Activated naive CD4-positive, alpha-beta T cell treated with anti-CD3 and anti-CD28 coated beads for 36 hours (primary cell): ENCODE measurements around the gene FAM193B. TPM values are rescaled to one million over a fixed set of nuclear protein-coding genes. Genes with fewer than 3 reads are reported as not detected.

Source experiments
- CTCF ChIA-PET: fragments of 350-600 bp; sonication (Branson Sonifier 250); formaldehyde crosslinking; loops from one replicate; lab custom pipeline; 2021; ENCODE audit warnings: antibody characterized with exemption; lab: Charles Lee
- DNase-seq: peaks from one replicate; pipeline ENCODE4 v3.0.0-alpha.2; 2020
- H3K27ac Mint-ChIP-seq: one replicate; pipeline ENCODE4 v1.8.0; 2021; ENCODE audit warnings: mild to moderate bottlenecking, mixed read lengths
- H3K27me3 Mint-ChIP-seq: one replicate; pipeline ENCODE4 v1.8.0; 2021; ENCODE audit warnings: low read depth, mixed read lengths
- H3K36me3 Mint-ChIP-seq: one replicate; pipeline ENCODE4 v1.8.0; 2021; ENCODE audit warnings: low read depth, mixed read lengths
- H3K4me1 Mint-ChIP-seq: one replicate; pipeline ENCODE4 v1.8.0; 2021; ENCODE audit warnings: low read depth, mixed read lengths
- H3K4me3 Mint-ChIP-seq: one replicate; pipeline ENCODE4 v1.8.0; 2021; ENCODE audit warnings: mild to moderate bottlenecking, moderate library complexity, mixed read lengths
- H3K9me3 Mint-ChIP-seq: one replicate; pipeline ENCODE4 v1.8.0; 2021; ENCODE audit warnings: mixed read lengths
- intact Hi-C: fragments of 100-400 bp; cut with micrococcal nuclease; formaldehyde crosslinking; loops from one replicate; pipeline ENCODE4 v1.15.1; 2023
- total RNA-seq, 2 experiments: library from RNA; stranded (reverse); gene quantifications; one replicate each; pipeline ENCODE4 v1.2.3, GENCODE V29; 2021

Gene FAM193B
- total RNA-seq, 2 experiments from 2014 or later = 87.4 to 87.8 TPM

GRCh38 chr5:177501874-177502678 lies 52.3 kb downstream of the FAM193B start:
- H3K4me1 Mint-ChIP-seq = peaks cover 14% of the 10 kb centered on the region
- H3K27ac Mint-ChIP-seq = no peak overlapping the region
- intact Hi-C loops = loop anchor here (1.0 to 2.0 kb wide), 5 partner anchors 47 to 388 kb away; no protein-coding TSS in a partner anchor
- no peaks in the 10 kb centered on the region for H3K9me3 Mint-ChIP-seq
- CTCF ChIA-PET = interaction anchor here (0.6 to 7.0 kb wide), 26 partner anchors 10 to 388 kb away, joined by 3 to 72 read pairs (median 6); partner anchors contain the start of gene DDX41
- peaks cover 14% of the 10 kb centered on the region for H3K27me3 Mint-ChIP-seq
- no peak overlapping the region for H3K4me3 Mint-ChIP-seq
- DNase-seq = no peak
- H3K36me3 Mint-ChIP-seq = no peaks in the 10 kb centered on the region

GRCh38 chr5:177500685-177501522 lies 53.5 kb downstream of the FAM193B start:
- CTCF ChIA-PET = interaction anchor here (0.6 to 7.0 kb wide), 33 partner anchors 10 to 694 kb away, joined by 3 to 72 read pairs (median 5); partner anchors contain the start of gene DDX41
- H3K4me3 Mint-ChIP-seq = no peak overlapping the region
- no peak overlapping the region for H3K27ac Mint-ChIP-seq
- H3K4me1 Mint-ChIP-seq = peaks cover 18% of the 10 kb centered on the region
- H3K36me3 Mint-ChIP-seq = no peaks in the 10 kb centered on the region
- intact Hi-C loops = loop anchor here (1.0 to 2.0 kb wide), 5 partner anchors 46 to 387 kb away; no protein-coding TSS in a partner anchor
- H3K27me3 Mint-ChIP-seq = peaks cover 14% of the 10 kb centered on the region
- DNase-seq = peak; percentile 91
- no peaks in the 10 kb centered on the region for H3K9me3 Mint-ChIP-seq

GRCh38 chr5:177499842-177500241 lies 54.5 kb downstream of the FAM193B start:
- H3K36me3 Mint-ChIP-seq = no peaks in the 10 kb centered on the region
- peaks cover 20% of the 10 kb centered on the region for H3K4me1 Mint-ChIP-seq
- intact Hi-C loops = loop anchor here (2.0 kb wide), 1 partner anchor 181 kb away; no protein-coding TSS in a partner anchor
- CTCF ChIA-PET = interaction anchor here (0.7 to 7.0 kb wide), 8 partner anchors 22 to 190 kb away, joined by 3 to 72 read pairs (median 4); no protein-coding TSS in a partner anchor
- no peak overlapping the region for H3K27ac Mint-ChIP-seq
- H3K4me3 Mint-ChIP-seq = no peak overlapping the region
- H3K9me3 Mint-ChIP-seq = no peaks in the 10 kb centered on the region
- H3K27me3 Mint-ChIP-seq = peaks cover 14% of the 10 kb centered on the region
- DNase-seq = no peak

GRCh38 chr5:177498013-177498787 lies 56.2 kb downstream of the FAM193B start:
- Mint-ChIP-seq H3K36me3 (no peaks in the 10 kb centered on the region), H3K27ac (no peak overlapping the region), H3K9me3 (no peaks in the 10 kb centered on the region), H3K4me1 (peaks cover 35% of the 10 kb centered on the region), H3K4me3 (peak overlapping the region; percentile 84), H3K27me3 (peaks cover 14% of the 10 kb centered on the region)
- peak; percentile 53 for DNase-seq
- intact Hi-C loops = no loop called here
- CTCF ChIA-PET = interaction anchor here (0.8 to 7.0 kb wide), 7 partner anchors 10 to 189 kb away, joined by 3 to 72 read pairs (median 6); no protein-coding TSS in a partner anchor

GRCh38 chr5:177497292-177498012 lies 56.9 kb downstream of the FAM193B start, which contains the start of gene PDLIM7:
Gene PDLIM7 (minus strand): TSS chr5:177497604. CDS start chr5:177496512, 1,092 bp downstream.
- H3K36me3 Mint-ChIP-seq = no peaks in the 10 kb centered on the region
- CTCF ChIA-PET = interaction anchor here (0.5 to 7.0 kb wide), 8 partner anchors 11 to 563 kb away, joined by 3 to 72 read pairs (median 4); no protein-coding TSS in a partner anchor
- peaks cover 14% of the 10 kb centered on the region for H3K27me3 Mint-ChIP-seq
- intact Hi-C loops = loop anchor here (1.0 kb wide), 9 partner anchors 18 to 364 kb away; partner anchors contain the start of genes DBN1, FAM193B, GRK6 and NSD1
- peak; percentile 96 for DNase-seq
- H3K9me3 Mint-ChIP-seq = no peaks in the 10 kb centered on the region
- H3K4me3 Mint-ChIP-seq = peak within 1 kb of the TSS; percentile 84
- no peak within 1 kb of the TSS for H3K27ac Mint-ChIP-seq
- H3K4me1 Mint-ChIP-seq = peaks cover 35% of the 10 kb centered on the region

- CTCF ChIA-PET = interaction anchor here (0.5 to 7.0 kb wide), 6 partner anchors 40 to 563 kb away, joined by 3 to 72 read pairs (median 6); no protein-coding TSS in a partner anchor
- Mint-ChIP-seq H3K27me3 (peaks cover 14% of the 10 kb centered on the region), H3K4me1 (peaks cover 35% of the 10 kb centered on the region), H3K4me3 (peak overlapping the region; percentile 63), H3K36me3 (no peaks in the 10 kb centered on the region), H3K9me3 (no peaks in the 10 kb centered on the region), H3K27ac (no peak overlapping the region)
- intact Hi-C loops = loop anchor here (1.0 kb wide), 9 partner anchors 18 to 364 kb away; partner anchors contain the start of genes DBN1, FAM193B, GRK6 and NSD1
- no peak for DNase-seq
Measured at GRCh38 chr5:177496727-177497291, 57.6 kb downstream of the FAM193B start.

- H3K4me3 Mint-ChIP-seq = peak overlapping the region; percentile 63
- peaks cover 14% of the 10 kb centered on the region for H3K27me3 Mint-ChIP-seq
- H3K9me3 Mint-ChIP-seq = no peaks in the 10 kb centered on the region
- DNase-seq = no peak
- no peak overlapping the region for H3K27ac Mint-ChIP-seq
- intact Hi-C loops = no loop called here
- peaks cover 35% of the 10 kb centered on the region for H3K4me1 Mint-ChIP-seq
- H3K36me3 Mint-ChIP-seq = peaks cover 1% of the 10 kb centered on the region
- CTCF ChIA-PET = interaction anchor here (0.6 to 1.9 kb wide), 6 partner anchors 39 to 385 kb away, joined by 3 to 7 read pairs (median 4); no protein-coding TSS in a partner anchor
Measured at GRCh38 chr5:177496070-177496726, 58.2 kb downstream of the FAM193B start.

GRCh38 chr5:177495243-177496060 lies 58.9 kb downstream of the FAM193B start:
- no peak overlapping the region for H3K27ac Mint-ChIP-seq
- H3K4me3 Mint-ChIP-seq = peak overlapping the region; percentile 63
- H3K27me3 Mint-ChIP-seq = peaks cover 14% of the 10 kb centered on the region
- DNase-seq = no peak
- H3K36me3 Mint-ChIP-seq = peaks cover 3% of the 10 kb centered on the region
- H3K9me3 Mint-ChIP-seq = no peaks in the 10 kb centered on the region
- intact Hi-C loops = no loop called here
- H3K4me1 Mint-ChIP-seq = peaks cover 32% of the 10 kb centered on the region
- CTCF ChIA-PET = interaction anchor here (0.6 to 1.4 kb wide), 4 partner anchors 38 to 384 kb away, joined by 3 to 5 read pairs (median 3); no protein-coding TSS in a partner anchor

GRCh38 chr5:177494346-177495195 lies 59.8 kb downstream of the FAM193B start:
- peak; percentile 67 for DNase-seq
- intact Hi-C loops = no loop called here
- H3K27ac Mint-ChIP-seq = peak overlapping the region; percentile 79

More at GRCh38 chr5:177494346-177495195, 59.8 kb downstream of the FAM193B start:
- H3K36me3 Mint-ChIP-seq = peaks cover 3% of the 10 kb centered on the region
- H3K4me1 Mint-ChIP-seq = peaks cover 32% of the 10 kb centered on the region
- peaks cover 10% of the 10 kb centered on the region for H3K27me3 Mint-ChIP-seq
- no peak overlapping the region for H3K4me3 Mint-ChIP-seq
- H3K9me3 Mint-ChIP-seq = no peaks in the 10 kb centered on the region
- CTCF ChIA-PET = interaction anchor here (0.7 to 3.2 kb wide), 5 partner anchors 37 to 104 kb away, joined by 3 to 14 read pairs (median 3); no protein-coding TSS in a partner anchor
